ENCODE results near the gene ABCA2. TPM values are rescaled to one million over a fixed set of nuclear protein-coding genes. Genes with fewer than 3 reads are reported as not detected.

The ABCA2 gene
- total and polyA plus RNA-seq, 9 of the 15 experiments (the other 6 are each of a cell fraction or from before 2014, with no cell fraction given) = 0.69 to 16.3 (median 6.1) TPM; not detected in 2

DNA sequence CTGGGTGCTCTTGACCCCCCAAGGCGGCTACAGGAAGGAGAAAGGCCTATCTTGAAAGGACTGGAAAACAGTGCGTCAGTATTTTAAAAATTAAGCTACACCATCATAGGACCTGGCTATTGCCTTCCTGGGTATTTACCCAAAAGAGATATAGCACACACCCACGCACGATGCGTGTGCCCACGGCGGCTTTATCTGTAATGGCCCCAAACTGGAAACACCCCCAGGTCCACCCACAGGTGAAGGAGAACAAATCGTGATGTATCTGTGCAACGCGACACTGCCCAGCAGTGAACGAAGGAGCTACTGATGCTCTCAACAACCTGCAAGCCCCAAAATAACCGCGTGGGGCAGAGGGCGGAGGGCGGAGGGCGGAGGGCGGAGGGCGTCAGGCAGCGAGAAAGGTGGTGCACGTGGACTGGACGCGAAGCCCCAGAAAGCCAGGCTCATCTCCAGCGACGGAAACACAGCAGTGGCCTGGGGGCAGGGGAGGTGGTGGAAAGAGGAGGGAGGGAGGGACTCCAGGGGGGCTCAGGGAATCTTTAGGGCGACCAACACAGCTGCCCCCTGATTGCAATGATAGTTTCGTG lies 63.1 kb downstream of the ABCA2 start (continued):
- TF ChIP-seq, protein P1, sequence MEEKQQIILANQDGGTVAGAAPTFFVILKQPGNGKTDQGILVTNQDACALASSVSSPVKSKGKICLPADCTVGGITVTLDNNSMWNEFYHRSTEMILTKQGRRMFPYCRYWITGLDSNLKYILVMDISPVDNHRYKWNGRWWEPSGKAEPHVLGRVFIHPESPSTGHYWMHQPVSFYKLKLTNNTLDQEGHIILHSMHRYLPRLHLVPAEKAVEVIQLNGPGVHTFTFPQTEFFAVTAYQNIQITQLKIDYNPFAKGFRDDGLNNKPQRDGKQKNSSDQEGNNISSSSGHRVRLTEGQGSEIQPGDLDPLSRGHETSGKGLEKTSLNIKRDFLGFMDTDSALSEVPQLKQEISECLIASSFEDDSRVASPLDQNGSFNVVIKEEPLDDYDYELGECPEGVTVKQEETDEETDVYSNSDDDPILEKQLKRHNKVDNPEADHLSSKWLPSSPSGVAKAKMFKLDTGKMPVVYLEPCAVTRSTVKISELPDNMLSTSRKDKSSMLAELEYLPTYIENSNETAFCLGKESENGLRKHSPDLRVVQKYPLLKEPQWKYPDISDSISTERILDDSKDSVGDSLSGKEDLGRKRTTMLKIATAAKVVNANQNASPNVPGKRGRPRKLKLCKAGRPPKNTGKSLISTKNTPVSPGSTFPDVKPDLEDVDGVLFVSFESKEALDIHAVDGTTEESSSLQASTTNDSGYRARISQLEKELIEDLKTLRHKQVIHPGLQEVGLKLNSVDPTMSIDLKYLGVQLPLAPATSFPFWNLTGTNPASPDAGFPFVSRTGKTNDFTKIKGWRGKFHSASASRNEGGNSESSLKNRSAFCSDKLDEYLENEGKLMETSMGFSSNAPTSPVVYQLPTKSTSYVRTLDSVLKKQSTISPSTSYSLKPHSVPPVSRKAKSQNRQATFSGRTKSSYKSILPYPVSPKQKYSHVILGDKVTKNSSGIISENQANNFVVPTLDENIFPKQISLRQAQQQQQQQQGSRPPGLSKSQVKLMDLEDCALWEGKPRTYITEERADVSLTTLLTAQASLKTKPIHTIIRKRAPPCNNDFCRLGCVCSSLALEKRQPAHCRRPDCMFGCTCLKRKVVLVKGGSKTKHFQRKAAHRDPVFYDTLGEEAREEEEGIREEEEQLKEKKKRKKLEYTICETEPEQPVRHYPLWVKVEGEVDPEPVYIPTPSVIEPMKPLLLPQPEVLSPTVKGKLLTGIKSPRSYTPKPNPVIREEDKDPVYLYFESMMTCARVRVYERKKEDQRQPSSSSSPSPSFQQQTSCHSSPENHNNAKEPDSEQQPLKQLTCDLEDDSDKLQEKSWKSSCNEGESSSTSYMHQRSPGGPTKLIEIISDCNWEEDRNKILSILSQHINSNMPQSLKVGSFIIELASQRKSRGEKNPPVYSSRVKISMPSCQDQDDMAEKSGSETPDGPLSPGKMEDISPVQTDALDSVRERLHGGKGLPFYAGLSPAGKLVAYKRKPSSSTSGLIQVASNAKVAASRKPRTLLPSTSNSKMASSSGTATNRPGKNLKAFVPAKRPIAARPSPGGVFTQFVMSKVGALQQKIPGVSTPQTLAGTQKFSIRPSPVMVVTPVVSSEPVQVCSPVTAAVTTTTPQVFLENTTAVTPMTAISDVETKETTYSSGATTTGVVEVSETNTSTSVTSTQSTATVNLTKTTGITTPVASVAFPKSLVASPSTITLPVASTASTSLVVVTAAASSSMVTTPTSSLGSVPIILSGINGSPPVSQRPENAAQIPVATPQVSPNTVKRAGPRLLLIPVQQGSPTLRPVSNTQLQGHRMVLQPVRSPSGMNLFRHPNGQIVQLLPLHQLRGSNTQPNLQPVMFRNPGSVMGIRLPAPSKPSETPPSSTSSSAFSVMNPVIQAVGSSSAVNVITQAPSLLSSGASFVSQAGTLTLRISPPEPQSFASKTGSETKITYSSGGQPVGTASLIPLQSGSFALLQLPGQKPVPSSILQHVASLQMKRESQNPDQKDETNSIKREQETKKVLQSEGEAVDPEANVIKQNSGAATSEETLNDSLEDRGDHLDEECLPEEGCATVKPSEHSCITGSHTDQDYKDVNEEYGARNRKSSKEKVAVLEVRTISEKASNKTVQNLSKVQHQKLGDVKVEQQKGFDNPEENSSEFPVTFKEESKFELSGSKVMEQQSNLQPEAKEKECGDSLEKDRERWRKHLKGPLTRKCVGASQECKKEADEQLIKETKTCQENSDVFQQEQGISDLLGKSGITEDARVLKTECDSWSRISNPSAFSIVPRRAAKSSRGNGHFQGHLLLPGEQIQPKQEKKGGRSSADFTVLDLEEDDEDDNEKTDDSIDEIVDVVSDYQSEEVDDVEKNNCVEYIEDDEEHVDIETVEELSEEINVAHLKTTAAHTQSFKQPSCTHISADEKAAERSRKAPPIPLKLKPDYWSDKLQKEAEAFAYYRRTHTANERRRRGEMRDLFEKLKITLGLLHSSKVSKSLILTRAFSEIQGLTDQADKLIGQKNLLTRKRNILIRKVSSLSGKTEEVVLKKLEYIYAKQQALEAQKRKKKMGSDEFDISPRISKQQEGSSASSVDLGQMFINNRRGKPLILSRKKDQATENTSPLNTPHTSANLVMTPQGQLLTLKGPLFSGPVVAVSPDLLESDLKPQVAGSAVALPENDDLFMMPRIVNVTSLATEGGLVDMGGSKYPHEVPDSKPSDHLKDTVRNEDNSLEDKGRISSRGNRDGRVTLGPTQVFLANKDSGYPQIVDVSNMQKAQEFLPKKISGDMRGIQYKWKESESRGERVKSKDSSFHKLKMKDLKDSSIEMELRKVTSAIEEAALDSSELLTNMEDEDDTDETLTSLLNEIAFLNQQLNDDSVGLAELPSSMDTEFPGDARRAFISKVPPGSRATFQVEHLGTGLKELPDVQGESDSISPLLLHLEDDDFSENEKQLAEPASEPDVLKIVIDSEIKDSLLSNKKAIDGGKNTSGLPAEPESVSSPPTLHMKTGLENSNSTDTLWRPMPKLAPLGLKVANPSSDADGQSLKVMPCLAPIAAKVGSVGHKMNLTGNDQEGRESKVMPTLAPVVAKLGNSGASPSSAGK (IDR thresholded peaks at IDR 0.05) = peak; percentile 39; the same call in 1 of the 2 replicates
- peak; percentile 57 for TF ChIP-seq EGR1 (conservative IDR thresholded peaks at IDR 0.05)
- TF ChIP-seq, protein P2, sequence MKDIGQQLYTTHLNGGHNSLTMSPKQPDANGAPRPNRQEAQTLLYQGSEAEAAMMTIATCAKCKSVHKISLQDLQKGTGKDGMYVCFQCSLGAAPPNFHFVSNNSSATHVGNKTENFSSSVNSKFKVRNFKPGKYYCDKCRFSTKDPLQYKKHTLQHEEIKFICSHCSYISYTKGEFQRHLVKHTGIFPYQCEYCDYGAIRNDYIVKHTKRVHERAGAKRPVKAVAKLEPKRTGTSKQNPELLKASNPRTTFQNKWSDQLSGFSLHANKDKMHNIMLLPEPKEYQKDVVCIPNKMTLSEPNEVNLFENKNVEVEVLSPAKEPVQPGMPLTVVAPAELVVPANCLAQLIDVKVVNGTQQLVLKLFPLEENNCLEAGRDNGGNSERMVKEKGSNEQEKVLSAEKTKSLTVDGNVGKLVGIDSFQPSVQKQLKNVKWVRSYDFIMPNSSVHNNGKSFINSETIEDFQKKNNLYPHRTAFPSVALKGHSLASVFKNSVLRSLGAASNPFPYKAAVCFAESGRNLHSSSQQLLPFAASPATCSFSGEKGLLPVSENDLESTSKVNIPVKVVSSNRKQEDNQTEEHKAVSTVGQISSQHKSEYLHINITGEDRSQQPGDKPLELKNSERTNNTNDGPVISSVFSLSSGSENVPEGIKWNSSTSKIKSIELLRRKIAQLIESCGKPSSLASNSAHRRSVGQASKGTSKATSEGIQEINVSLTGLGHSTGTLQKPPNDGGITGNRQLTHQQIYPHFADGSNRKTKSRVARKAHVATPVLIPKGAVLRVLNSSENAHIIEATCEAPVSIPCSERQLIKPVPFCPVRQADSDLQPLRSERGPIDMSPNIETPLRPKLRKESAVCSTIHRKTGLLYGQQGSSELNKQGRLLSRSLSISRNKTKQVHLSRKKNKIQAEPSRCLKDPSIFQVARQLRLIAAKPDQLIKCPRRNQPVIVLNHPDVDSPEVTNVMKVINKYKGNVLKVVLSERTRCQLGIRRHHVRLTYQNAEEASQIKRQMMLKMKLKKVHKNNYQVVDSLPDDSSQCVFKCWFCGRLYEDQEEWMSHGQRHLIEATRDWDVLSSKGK (CRISPR knock-in tag; IDR thresholded peaks at IDR 0.05) = no peak
